ENCODE results near the gene FZR1.
"Not testable (repeated sequence)": the region's sequence is repeated elsewhere in the genome, so short reads cannot be mapped to it uniquely, and the experiment has no call there.

The FZR1 gene

GRCh38 chr19:3573858-3574637 is 67.9 kb downstream of the FZR1 start:
- peaks cover 56% of the 10 kb centered on the region for H3K4me1 Mint-ChIP-seq (ENCODE audit: low read depth)
- peaks cover 59% of the 10 kb centered on the region for H3K36me3 Mint-ChIP-seq (ENCODE audit: low read depth)
- peak overlapping the region; percentile 85 for H3K27ac Mint-ChIP-seq
- no peaks in the 10 kb centered on the region for H3K9me3 Mint-ChIP-seq
- peak overlapping the region; percentile 88 for H3K4me3 Mint-ChIP-seq
- no peaks in the 10 kb centered on the region for H3K27me3 Mint-ChIP-seq
- intact Hi-C loops (cut with micrococcal nuclease), result loop anchor here (2.0 kb wide), 2 partner anchors 15 to 67 kb away; partner anchors contain the start of gene FZR1

GRCh38 chr19:3575260-3575741 is 69.2 kb downstream of the FZR1 start:
- Mint-ChIP-seq H3K27me3 (no peaks in the 10 kb centered on the region), H3K4me1 (ENCODE audit: low read depth) (peaks cover 68% of the 10 kb centered on the region), H3K4me3 (no peak overlapping the region), H3K27ac (no peak overlapping the region), H3K9me3 (no peaks in the 10 kb centered on the region), H3K36me3 (ENCODE audit: low read depth) (peaks cover 61% of the 10 kb centered on the region)
- intact Hi-C loops (cut with micrococcal nuclease), result no loop called here

GRCh38 chr19:3575949-3576673 is 70.0 kb downstream of the FZR1 start:
- H3K9me3 Mint-ChIP-seq, result no peaks in the 10 kb centered on the region
- peaks cover 61% of the 10 kb centered on the region for H3K36me3 Mint-ChIP-seq (ENCODE audit: low read depth)
- peak overlapping the region; percentile 70 for H3K4me3 Mint-ChIP-seq
- H3K27me3 Mint-ChIP-seq, result no peaks in the 10 kb centered on the region
- peaks cover 70% of the 10 kb centered on the region for H3K4me1 Mint-ChIP-seq (ENCODE audit: low read depth)
- intact Hi-C loops (cut with micrococcal nuclease), result no loop called here
- no peak overlapping the region for H3K27ac Mint-ChIP-seq

- peak overlapping the region; percentile 70 for H3K4me3 Mint-ChIP-seq
- H3K27ac Mint-ChIP-seq, result no peak overlapping the region
- H3K4me1 Mint-ChIP-seq (ENCODE audit: low read depth), result peaks cover 63% of the 10 kb centered on the region
- no peaks in the 10 kb centered on the region for H3K27me3 Mint-ChIP-seq
- intact Hi-C loops (cut with micrococcal nuclease), result no loop called here
- H3K36me3 Mint-ChIP-seq (ENCODE audit: low read depth), result peaks cover 61% of the 10 kb centered on the region
- H3K9me3 Mint-ChIP-seq, result no peaks in the 10 kb centered on the region
These were observed 70.8 kb downstream of the FZR1 start for GRCh38 chr19:3576696-3577443.

GRCh38 chr19:3577723-3578344 is 71.7 kb downstream of the FZR1 start:
- Mint-ChIP-seq H3K36me3 (ENCODE audit: low read depth) (peaks cover 61% of the 10 kb centered on the region), H3K4me3 (no peak overlapping the region), H3K27me3 (no peaks in the 10 kb centered on the region), H3K27ac (no peak overlapping the region), H3K4me1 (ENCODE audit: low read depth) (peaks cover 58% of the 10 kb centered on the region), H3K9me3 (no peaks in the 10 kb centered on the region)
- intact Hi-C loops (cut with micrococcal nuclease), result no loop called here

- H3K9me3 Mint-ChIP-seq, result no peaks in the 10 kb centered on the region
- no peak overlapping the region for H3K4me3 Mint-ChIP-seq
- H3K27ac Mint-ChIP-seq, result no peak overlapping the region
- H3K27me3 Mint-ChIP-seq, result peaks cover 3% of the 10 kb centered on the region
- H3K4me1 Mint-ChIP-seq (ENCODE audit: low read depth), result peaks cover 58% of the 10 kb centered on the region
- intact Hi-C loops (cut with micrococcal nuclease), result no loop called here
- H3K36me3 Mint-ChIP-seq (ENCODE audit: low read depth), result peaks cover 58% of the 10 kb centered on the region
These were observed 72.3 kb downstream of the FZR1 start for GRCh38 chr19:3578390-3578789.

- Mint-ChIP-seq H3K27me3 (peaks cover 16% of the 10 kb centered on the region), H3K9me3 (no peaks in the 10 kb centered on the region)
- intact Hi-C loops (cut with micrococcal nuclease), result no loop called here
These were observed 74.2 kb downstream of the FZR1 start for GRCh38 chr19:3580156-3580934.

GRCh38 chr19:3581792-3582191 is 75.7 kb downstream of the FZR1 start:
- intact Hi-C loops (cut with micrococcal nuclease); H3K27ac Mint-ChIP-seq; H3K9me3 Mint-ChIP-seq; H3K4me3 Mint-ChIP-seq: not testable (repeated sequence)
- Mint-ChIP-seq H3K36me3 (ENCODE audit: low read depth) (peaks cover 24% of the 10 kb centered on the region), H3K27me3 (peaks cover 29% of the 10 kb centered on the region), H3K4me1 (ENCODE audit: low read depth) (peaks cover 29% of the 10 kb centered on the region)

More at GRCh38 chr19:3580156-3580934, 74.2 kb downstream of the FZR1 start:
- Mint-ChIP-seq H3K4me3 (no peak overlapping the region), H3K27ac (peak overlapping the region; percentile 52), H3K4me1 (ENCODE audit: low read depth) (peaks cover 42% of the 10 kb centered on the region), H3K36me3 (ENCODE audit: low read depth) (peaks cover 39% of the 10 kb centered on the region)

- Mint-ChIP-seq H3K4me1 (ENCODE audit: low read depth) (peaks cover 20% of the 10 kb centered on the region), H3K27me3 (peaks cover 45% of the 10 kb centered on the region)
- H3K4me3 Mint-ChIP-seq; H3K36me3 Mint-ChIP-seq (ENCODE audit: low read depth); intact Hi-C loops (cut with micrococcal nuclease); H3K9me3 Mint-ChIP-seq; H3K27ac Mint-ChIP-seq: not testable (repeated sequence)
These were observed 78.1 kb downstream of the FZR1 start for GRCh38 chr19:3584036-3584802.

- intact Hi-C loops (cut with micrococcal nuclease), result no loop called here
- H3K4me3 Mint-ChIP-seq, result peak within 1 kb of the TSS; percentile 37
- H3K27me3 Mint-ChIP-seq, result peaks cover 48% of the 10 kb centered on the region
These were observed 79.4 kb downstream of the FZR1 start, which contains the start of gene GIPC3 for GRCh38 chr19:3585301-3586126. Gene GIPC3, plus strand, starts transcription at chr19:3585478. Its CDS starts 120 bp downstream, at chr19:3585598.

GRCh38 chr19:3586127-3586626 is 80.1 kb downstream of the FZR1 start:
- Mint-ChIP-seq H3K4me3 (peak overlapping the region; percentile 37), H3K4me1 (ENCODE audit: low read depth) (peaks cover under 1% of the 10 kb centered on the region), H3K27ac (no peak overlapping the region), H3K9me3 (no peaks in the 10 kb centered on the region), H3K27me3 (peaks cover 53% of the 10 kb centered on the region), H3K36me3 (ENCODE audit: low read depth) (no peaks in the 10 kb centered on the region)
- intact Hi-C loops (cut with micrococcal nuclease), result no loop called here

More at GRCh38 chr19:3585301-3586126, 79.4 kb downstream of the FZR1 start, which contains the start of gene GIPC3:
- Mint-ChIP-seq H3K36me3 (ENCODE audit: low read depth) (no peaks in the 10 kb centered on the region), H3K27ac (no peak within 1 kb of the TSS), H3K4me1 (ENCODE audit: low read depth) (peaks cover 7% of the 10 kb centered on the region), H3K9me3 (no peaks in the 10 kb centered on the region)

Data from dendritic cell treated with granulocyte-macrophage colony-stimulating factor and Interleukin-4, amounts not matched to agents 40 ng/mL and 50 ng/mL, for 4 days (primary cell).